ENCODE data around the gene CLASP1.
"Not testable (repeated sequence)": the region's sequence is repeated elsewhere in the genome, so short reads cannot be mapped to it uniquely, and the experiment has no call there.

CLASP1 gene

DNA sequence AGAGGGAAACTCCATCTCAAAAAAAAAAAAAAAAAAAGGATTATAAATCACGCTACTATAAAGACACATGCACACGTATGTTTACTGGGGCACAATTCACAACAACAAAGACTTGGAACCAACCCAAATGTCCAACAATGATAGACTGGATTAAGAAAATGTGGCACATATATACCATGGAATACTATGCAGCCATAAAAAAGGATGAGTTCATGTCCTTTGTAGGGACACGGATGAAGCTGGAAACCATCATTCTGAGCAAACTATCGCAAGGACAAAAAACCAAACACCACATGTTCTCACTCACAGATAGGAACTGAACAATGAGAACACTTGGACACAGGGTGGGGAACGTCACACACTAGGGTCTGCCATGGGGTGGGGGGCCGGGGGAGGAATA, 9.4 kb downstream of the CLASP1 start:
- not testable (repeated sequence) for H3K9ac ChIP-seq (ENCODE audit: low read length); H3K56ac ChIP-seq (ENCODE audit: low read length); H2BK120ac ChIP-seq (ENCODE audit: low read depth, low read length); H4K8ac ChIP-seq (ENCODE audit: low read depth, low read length); H3K23ac ChIP-seq (ENCODE audit: low read length); H3K27ac ChIP-seq (ENCODE audit: low read depth, low read length); DNase-seq; H2BK15ac ChIP-seq (replicated peaks; ENCODE audit: low read depth); H2BK5ac ChIP-seq (ENCODE audit: low read length); H4K5ac ChIP-seq (ENCODE audit: low read length); H3K4me2 ChIP-seq (ENCODE audit: low read length); H3K18ac ChIP-seq (ENCODE audit: low read length); H3K4ac ChIP-seq (ENCODE audit: low read depth, low read length); H2AK5ac ChIP-seq (ENCODE audit: low read length); H3K36me3 ChIP-seq (ENCODE audit: control insufficient read depth, insufficient read depth, low read length); H3K4me3 ChIP-seq (ENCODE audit: low read length); H3K27me3 ChIP-seq (ENCODE audit: insufficient read depth, low read length, poor library complexity); H3K4me1 ChIP-seq (ENCODE audit: control insufficient read depth, low read depth, low read length)
- H3K79me1 ChIP-seq (ENCODE audit: low read length), result peaks cover 16% of the 10 kb centered on the region
- no CpG with 5 or more reads among the region's 6 CpGs for WGBS (ENCODE audit: extremely low coverage, insufficient coverage, low lambda C conversion rate)
- peaks cover 59% of the 10 kb centered on the region for H3K79me2 ChIP-seq (ENCODE audit: control insufficient read depth, insufficient read depth, low read length)

DNA sequence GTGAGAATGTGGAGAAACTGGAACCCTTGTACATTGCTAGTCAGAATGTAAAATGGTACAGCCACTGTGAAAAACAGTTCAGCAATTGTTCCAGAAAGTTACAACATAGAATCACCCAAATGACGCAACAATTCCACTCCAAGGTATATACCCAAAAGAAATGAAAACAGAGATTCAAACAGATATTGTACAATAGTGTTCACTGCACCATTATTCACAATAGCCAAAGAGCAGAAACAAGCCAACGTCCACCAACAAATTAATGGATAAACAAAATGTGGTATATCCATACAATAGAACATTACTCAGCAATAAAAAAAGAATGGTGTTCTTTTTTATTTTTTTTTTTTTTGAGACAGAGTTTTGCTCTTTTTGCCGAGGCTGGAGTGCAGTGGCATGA, 10.9 kb downstream of the CLASP1 start:
- no peak overlapping the region for H2BK5ac ChIP-seq (ENCODE audit: low read length)
- no peak overlapping the region for H2BK120ac ChIP-seq (ENCODE audit: low read depth, low read length)
- H2BK15ac ChIP-seq (replicated peaks; ENCODE audit: low read depth), result no peak overlapping the region
- no peak overlapping the region for H3K18ac ChIP-seq (ENCODE audit: low read length)
- no peaks in the 10 kb centered on the region for H3K27me3 ChIP-seq (ENCODE audit: insufficient read depth, low read length, poor library complexity)
- peaks cover 13% of the 10 kb centered on the region for H3K79me1 ChIP-seq (ENCODE audit: low read length)
- H3K4ac ChIP-seq (ENCODE audit: low read depth, low read length), result no peak overlapping the region
- H3K56ac ChIP-seq (ENCODE audit: low read length), result no peak overlapping the region
- H3K4me1 ChIP-seq (ENCODE audit: control insufficient read depth, low read depth, low read length), result no peaks in the 10 kb centered on the region
- H3K79me2 ChIP-seq (ENCODE audit: control insufficient read depth, insufficient read depth, low read length), result peaks cover 51% of the 10 kb centered on the region
- WGBS (ENCODE audit: extremely low coverage, insufficient coverage, low lambda C conversion rate), result no CpG with 5 or more reads among the region's 3 CpGs
- DNase-seq, result no peak
- H4K8ac ChIP-seq (ENCODE audit: low read depth, low read length), result no peak overlapping the region
- no peak overlapping the region for H3K9ac ChIP-seq (ENCODE audit: low read length)
- no peak overlapping the region for H3K4me2 ChIP-seq (ENCODE audit: low read length)
- no peak overlapping the region for H3K4me3 ChIP-seq (ENCODE audit: low read length)
- no peak overlapping the region for H2AK5ac ChIP-seq (ENCODE audit: low read length)
- no peak overlapping the region for H4K5ac ChIP-seq (ENCODE audit: low read length)
- H3K23ac ChIP-seq (ENCODE audit: low read length), result no peak overlapping the region
- no peaks in the 10 kb centered on the region for H3K36me3 ChIP-seq (ENCODE audit: control insufficient read depth, insufficient read depth, low read length)
- no peak overlapping the region for H3K27ac ChIP-seq (ENCODE audit: low read depth, low read length)

DNA sequence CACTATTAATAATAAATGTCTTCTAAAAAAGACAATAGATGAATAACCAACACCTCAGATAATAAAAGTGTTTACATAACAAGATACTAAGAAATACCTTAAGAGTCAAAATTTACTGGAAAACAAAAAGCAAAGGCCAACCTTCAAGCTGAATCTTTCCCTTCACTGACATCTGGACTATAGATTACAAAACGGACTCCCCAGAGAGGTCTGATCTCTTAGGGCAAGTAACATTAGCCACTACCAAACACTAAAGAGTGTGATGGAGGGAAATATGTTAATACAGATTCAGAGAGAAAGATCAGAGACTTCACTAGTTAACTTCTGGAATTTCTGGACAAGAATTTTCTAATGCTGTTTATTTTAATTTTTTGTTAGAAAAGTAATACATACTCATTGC, 13.9 kb downstream of the CLASP1 start:
- peaks cover 32% of the 10 kb centered on the region for H3K79me2 ChIP-seq (ENCODE audit: control insufficient read depth, insufficient read depth, low read length)
- H2BK15ac ChIP-seq (replicated peaks; ENCODE audit: low read depth), result no peak overlapping the region
- H3K23ac ChIP-seq (ENCODE audit: low read length), result no peak overlapping the region
- no CpG with 5 or more reads among the region's 1 CpG for WGBS (ENCODE audit: extremely low coverage, insufficient coverage, low lambda C conversion rate)
- no peaks in the 10 kb centered on the region for H3K4me1 ChIP-seq (ENCODE audit: control insufficient read depth, low read depth, low read length)
- no peak overlapping the region for H2BK120ac ChIP-seq (ENCODE audit: low read depth, low read length)
- H2BK5ac ChIP-seq (ENCODE audit: low read length), result no peak overlapping the region
- no peak overlapping the region for H3K4me2 ChIP-seq (ENCODE audit: low read length)
- no peak overlapping the region for H3K4ac ChIP-seq (ENCODE audit: low read depth, low read length)
- no peak overlapping the region for H3K9ac ChIP-seq (ENCODE audit: low read length)
- no peak overlapping the region for H3K18ac ChIP-seq (ENCODE audit: low read length)
- H3K79me1 ChIP-seq (ENCODE audit: low read length), result peaks cover 5% of the 10 kb centered on the region
- no peak for DNase-seq
- H2AK5ac ChIP-seq (ENCODE audit: low read length), result no peak overlapping the region
- no peaks in the 10 kb centered on the region for H3K36me3 ChIP-seq (ENCODE audit: control insufficient read depth, insufficient read depth, low read length)
- no peak overlapping the region for H3K56ac ChIP-seq (ENCODE audit: low read length)
- no peak overlapping the region for H4K5ac ChIP-seq (ENCODE audit: low read length)
- no peak overlapping the region for H3K4me3 ChIP-seq (ENCODE audit: low read length)
- no peak overlapping the region for H3K27ac ChIP-seq (ENCODE audit: low read depth, low read length)
- no peaks in the 10 kb centered on the region for H3K27me3 ChIP-seq (ENCODE audit: insufficient read depth, low read length, poor library complexity)
- H4K8ac ChIP-seq (ENCODE audit: low read depth, low read length), result no peak overlapping the region

DNA sequence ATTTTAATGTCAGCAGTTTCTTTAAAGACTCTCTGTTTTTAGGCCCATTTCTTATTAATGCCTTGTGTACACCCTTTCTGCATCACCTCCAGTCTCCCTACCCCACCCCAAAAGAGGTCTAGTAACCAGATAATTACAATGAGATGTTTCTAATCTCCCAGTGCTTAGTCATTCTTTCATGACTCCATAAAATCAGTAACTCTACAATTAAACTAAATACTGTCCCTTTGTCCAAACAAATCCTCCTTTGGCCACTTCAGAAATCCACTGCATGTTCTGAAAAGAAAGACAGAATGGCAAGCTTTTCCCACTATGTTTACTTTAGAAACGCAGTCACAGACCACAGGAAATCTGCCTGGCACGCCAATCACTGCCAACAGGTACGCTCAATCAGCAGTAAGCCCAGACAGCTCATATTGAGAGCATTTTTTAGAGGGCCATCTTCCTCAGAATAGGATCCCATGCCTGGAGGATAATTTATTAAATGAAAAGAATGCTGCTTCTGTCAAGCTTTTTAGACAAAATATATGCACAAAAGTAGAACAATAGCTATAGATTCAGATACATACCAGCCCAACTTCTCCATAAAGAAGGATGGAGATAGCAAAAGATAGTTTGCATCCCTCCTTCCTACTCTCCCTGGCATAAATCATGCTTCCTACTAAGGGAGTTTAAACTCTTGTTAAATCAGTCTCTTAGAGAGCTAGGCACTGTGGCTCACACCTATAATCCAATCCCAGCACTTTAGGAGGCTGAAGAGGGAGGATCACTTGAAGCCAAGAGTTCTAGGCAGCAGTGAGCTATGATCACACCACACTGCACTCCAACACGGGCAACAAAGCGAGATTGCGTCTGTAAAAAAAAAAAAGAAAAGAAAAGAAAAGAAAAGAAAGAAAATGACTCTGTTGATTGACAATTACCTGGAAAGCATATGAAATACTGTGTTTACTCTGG, 14.6 kb downstream of the CLASP1 start:
- H3K36me3 ChIP-seq (ENCODE audit: control insufficient read depth, insufficient read depth, low read length), result no peaks in the 10 kb centered on the region
- no peak overlapping the region for H4K8ac ChIP-seq (ENCODE audit: low read depth, low read length)
- H3K18ac ChIP-seq (ENCODE audit: low read length), result no peak overlapping the region
- H3K79me1 ChIP-seq (ENCODE audit: low read length), result peaks cover 5% of the 10 kb centered on the region
- H3K4me1 ChIP-seq (ENCODE audit: control insufficient read depth, low read depth, low read length), result no peaks in the 10 kb centered on the region
- H4K5ac ChIP-seq (ENCODE audit: low read length), result no peak overlapping the region
- H2AK5ac ChIP-seq (ENCODE audit: low read length), result no peak overlapping the region
- no peak overlapping the region for H3K4ac ChIP-seq (ENCODE audit: low read depth, low read length)
- H3K23ac ChIP-seq (ENCODE audit: low read length), result no peak overlapping the region
- DNase-seq, result no peak
- no peak overlapping the region for H3K56ac ChIP-seq (ENCODE audit: low read length)
- WGBS (ENCODE audit: extremely low coverage, insufficient coverage, low lambda C conversion rate), result no CpG with 5 or more reads among the region's 6 CpGs
- peaks cover 29% of the 10 kb centered on the region for H3K79me2 ChIP-seq (ENCODE audit: control insufficient read depth, insufficient read depth, low read length)
- H3K27me3 ChIP-seq (ENCODE audit: insufficient read depth, low read length, poor library complexity), result no peaks in the 10 kb centered on the region
- H2BK5ac ChIP-seq (ENCODE audit: low read length), result no peak overlapping the region
- no peak overlapping the region for H3K27ac ChIP-seq (ENCODE audit: low read depth, low read length)
- H3K4me2 ChIP-seq (ENCODE audit: low read length), result no peak overlapping the region
- H3K9ac ChIP-seq (ENCODE audit: low read length), result no peak overlapping the region
- H2BK15ac ChIP-seq (replicated peaks; ENCODE audit: low read depth), result no peak overlapping the region
- H2BK120ac ChIP-seq (ENCODE audit: low read depth, low read length), result no peak overlapping the region
- H3K4me3 ChIP-seq (ENCODE audit: low read length), result no peak overlapping the region

DNA sequence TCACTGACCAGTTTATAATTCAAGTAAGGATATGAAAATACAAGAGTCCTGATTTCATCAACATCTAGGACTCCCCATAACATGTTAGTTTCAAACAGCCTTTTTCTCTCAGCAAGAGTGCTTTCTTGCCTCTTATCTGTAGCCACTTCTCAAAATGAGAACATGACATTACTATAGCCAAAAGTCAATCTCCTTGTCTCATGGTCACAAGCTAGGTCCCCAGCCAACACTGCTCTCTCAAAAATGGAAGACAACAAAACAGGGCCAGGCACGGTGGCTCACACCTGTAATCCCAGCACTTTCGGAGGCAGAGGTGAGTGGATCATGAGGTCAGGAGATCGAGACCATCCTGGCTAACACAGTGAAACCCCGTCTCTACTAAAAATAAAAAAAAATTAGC, 15.8 kb downstream of the CLASP1 start:
- no peak overlapping the region for H2BK5ac ChIP-seq (ENCODE audit: low read length)
- DNase-seq, result no peak
- no peak overlapping the region for H3K56ac ChIP-seq (ENCODE audit: low read length)
- WGBS (ENCODE audit: extremely low coverage, insufficient coverage, low lambda C conversion rate), result no CpG with 5 or more reads among the region's 4 CpGs
- H3K27me3 ChIP-seq (ENCODE audit: insufficient read depth, low read length, poor library complexity), result no peaks in the 10 kb centered on the region
- no peak overlapping the region for H4K5ac ChIP-seq (ENCODE audit: low read length)
- no peak overlapping the region for H4K8ac ChIP-seq (ENCODE audit: low read depth, low read length)
- H3K79me2 ChIP-seq (ENCODE audit: control insufficient read depth, insufficient read depth, low read length), result peaks cover 22% of the 10 kb centered on the region
- no peak overlapping the region for H3K4me2 ChIP-seq (ENCODE audit: low read length)
- H2BK15ac ChIP-seq (replicated peaks; ENCODE audit: low read depth), result no peak overlapping the region
- H3K4me1 ChIP-seq (ENCODE audit: control insufficient read depth, low read depth, low read length), result no peaks in the 10 kb centered on the region
- H3K36me3 ChIP-seq (ENCODE audit: control insufficient read depth, insufficient read depth, low read length), result no peaks in the 10 kb centered on the region
- no peak overlapping the region for H3K4ac ChIP-seq (ENCODE audit: low read depth, low read length)
- H3K79me1 ChIP-seq (ENCODE audit: low read length), result peaks cover 5% of the 10 kb centered on the region
- H2BK120ac ChIP-seq (ENCODE audit: low read depth, low read length), result no peak overlapping the region
- H2AK5ac ChIP-seq (ENCODE audit: low read length), result no peak overlapping the region
- H3K4me3 ChIP-seq (ENCODE audit: low read length), result no peak overlapping the region
- H3K23ac ChIP-seq (ENCODE audit: low read length), result no peak overlapping the region
- H3K18ac ChIP-seq (ENCODE audit: low read length), result no peak overlapping the region
- no peak overlapping the region for H3K9ac ChIP-seq (ENCODE audit: low read length)
- no peak overlapping the region for H3K27ac ChIP-seq (ENCODE audit: low read depth, low read length)

Measured in mesendoderm (in vitro differentiated cells).